GM12873 (cell line): ENCODE data around the gene PLA2G2D.

Source experiments
- TF ChIP-seq, protein P1 (sequence below): IDR thresholded peaks from 2 replicates; pipeline ENCODE4 v1.5.1; 2012; ENCODE audit warnings: low read depth, mild to moderate bottlenecking, moderate library complexity, low read length, control low read depth; ENCODE audit not compliant: insufficient read depth; ENCODE audit errors: missing control alignments

The PLA2G2D gene

DNA sequence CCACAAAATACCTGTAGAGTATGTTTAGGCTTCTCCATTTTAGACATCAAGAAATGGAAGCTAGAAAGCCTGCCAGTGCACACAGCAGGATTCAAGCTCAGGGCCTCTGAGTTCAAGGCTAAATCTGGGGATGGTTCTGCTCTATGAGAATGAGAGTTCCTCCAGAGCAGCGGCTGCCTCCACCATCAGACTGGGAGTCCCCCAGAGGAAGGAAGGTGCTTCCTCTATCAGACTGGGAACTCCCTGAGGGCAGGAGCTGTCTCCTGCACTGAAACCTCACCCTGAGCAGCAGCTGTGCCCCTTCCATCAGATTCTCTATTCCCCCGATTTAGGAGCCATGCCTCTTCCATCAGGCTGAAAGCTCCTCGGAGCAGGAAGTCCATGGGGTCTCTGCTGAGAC, 29.2 kb downstream of the PLA2G2D start:
- TF ChIP-seq, protein P1, sequence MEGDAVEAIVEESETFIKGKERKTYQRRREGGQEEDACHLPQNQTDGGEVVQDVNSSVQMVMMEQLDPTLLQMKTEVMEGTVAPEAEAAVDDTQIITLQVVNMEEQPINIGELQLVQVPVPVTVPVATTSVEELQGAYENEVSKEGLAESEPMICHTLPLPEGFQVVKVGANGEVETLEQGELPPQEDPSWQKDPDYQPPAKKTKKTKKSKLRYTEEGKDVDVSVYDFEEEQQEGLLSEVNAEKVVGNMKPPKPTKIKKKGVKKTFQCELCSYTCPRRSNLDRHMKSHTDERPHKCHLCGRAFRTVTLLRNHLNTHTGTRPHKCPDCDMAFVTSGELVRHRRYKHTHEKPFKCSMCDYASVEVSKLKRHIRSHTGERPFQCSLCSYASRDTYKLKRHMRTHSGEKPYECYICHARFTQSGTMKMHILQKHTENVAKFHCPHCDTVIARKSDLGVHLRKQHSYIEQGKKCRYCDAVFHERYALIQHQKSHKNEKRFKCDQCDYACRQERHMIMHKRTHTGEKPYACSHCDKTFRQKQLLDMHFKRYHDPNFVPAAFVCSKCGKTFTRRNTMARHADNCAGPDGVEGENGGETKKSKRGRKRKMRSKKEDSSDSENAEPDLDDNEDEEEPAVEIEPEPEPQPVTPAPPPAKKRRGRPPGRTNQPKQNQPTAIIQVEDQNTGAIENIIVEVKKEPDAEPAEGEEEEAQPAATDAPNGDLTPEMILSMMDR = no peak

- TF ChIP-seq, protein P1 = no peak
These were observed 29.8 kb downstream of the PLA2G2D start for GRCh38 chr1:20089328-20090077.

DNA sequence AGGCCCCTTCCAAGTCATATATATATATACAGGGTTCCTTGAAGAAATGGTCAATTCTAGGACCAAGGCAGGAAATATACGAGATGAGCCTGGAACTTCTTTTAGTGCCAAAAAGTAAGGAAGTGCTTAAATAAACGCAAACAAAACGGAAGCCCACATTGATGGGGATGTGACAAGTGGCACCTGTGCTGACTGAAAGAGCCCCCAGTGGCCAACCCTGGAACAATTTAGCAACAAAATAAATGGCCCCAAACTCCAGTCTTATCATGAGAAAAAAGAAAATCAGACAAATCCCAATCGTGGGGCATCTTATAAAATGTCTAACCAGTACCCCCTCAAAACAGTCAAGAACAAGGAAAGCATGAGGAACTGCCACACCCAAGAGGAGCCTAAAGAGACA, 31.7 kb downstream of the PLA2G2D start:
- TF ChIP-seq, protein P1 = peak; percentile 60

GRCh38 chr1:20086800-20087199, 32.5 kb downstream of the PLA2G2D start:
- TF ChIP-seq, protein P1 = no peak

DNA sequence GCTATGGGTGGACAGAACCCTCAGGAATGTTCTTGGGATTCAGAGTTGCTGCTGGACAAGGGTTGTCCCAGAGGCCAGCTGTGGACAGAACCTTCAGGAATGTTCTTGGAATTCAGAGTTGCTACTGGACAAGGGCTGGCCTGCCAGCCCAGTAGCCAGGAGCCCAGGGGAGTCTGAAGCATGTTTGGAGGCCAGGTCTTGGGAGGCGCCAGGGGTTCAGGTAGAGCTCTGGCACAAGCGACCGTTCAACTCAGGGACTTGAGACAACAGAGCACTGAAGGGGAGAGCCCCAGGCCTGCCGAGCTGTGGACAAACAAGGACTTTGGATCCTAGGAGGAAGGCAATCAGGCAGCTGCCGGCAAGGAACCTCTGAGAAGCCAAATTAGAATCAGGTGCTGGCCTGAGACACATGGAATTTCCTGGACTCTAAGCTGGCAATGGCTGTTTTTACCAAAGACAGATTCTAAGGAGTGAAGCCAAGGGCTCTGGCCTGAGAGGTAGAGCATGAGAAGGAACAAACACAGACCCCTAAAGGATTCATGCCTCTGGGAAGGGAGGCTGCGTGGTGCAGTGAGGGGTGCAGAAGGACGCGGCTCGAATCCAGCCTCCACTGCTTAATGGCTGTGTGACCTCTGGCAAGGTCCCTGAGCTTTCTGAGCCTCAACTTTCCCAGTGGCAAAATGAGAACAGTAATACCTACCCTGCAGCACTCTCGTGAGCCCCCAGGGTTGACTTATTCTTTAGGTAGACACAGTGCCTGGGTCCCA, 36.0 kb downstream of the PLA2G2D start:
- TF ChIP-seq, protein P1 = no peak

DNA sequence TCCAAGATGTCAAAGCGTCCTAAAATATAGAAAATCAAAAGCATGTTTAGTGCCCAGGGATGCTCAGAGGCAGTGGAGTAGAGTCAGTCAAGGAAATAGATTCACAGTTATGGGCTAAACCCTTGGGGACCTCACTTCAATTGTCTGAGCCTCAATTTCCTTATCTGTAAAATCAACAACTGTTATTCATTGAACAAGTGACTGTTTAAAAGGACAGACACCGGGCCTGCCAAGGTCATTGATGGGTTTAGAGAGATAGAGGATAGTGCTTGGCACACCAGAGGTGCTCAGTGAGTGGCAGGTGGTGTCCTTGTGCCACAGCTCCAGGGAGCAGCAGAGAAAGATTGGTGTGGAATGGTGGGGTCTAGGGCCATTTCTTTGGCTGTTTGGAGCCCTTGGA, 36.6 kb downstream of the PLA2G2D start:
- TF ChIP-seq, protein P1 = no peak

DNA sequence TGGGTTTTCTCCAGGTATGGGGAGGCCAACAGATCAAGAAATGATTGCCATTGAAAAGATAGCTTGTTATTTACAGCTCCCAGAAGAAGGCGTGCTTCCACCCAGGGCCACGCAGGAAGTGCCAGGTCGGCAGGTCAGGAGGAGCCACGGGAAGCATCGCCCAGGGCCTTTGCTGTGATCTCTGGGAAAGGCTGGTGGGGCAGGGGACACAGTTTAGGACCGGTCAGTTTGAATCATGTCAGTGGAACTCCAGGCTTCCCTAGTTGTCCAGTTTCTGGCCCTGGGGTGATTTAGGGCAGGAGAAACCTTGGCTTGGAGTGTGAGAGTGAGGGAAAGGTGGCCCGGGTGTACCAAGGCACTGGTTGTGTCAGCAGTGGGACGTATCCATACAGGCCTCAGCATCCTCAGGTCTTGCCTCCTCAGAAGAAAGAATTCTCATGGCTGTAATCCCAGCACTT, 38.0 kb downstream of the PLA2G2D start:
- TF ChIP-seq, protein P1 = no peak
